HEK293 (cell line): ENCODE data around the gene ARHGAP45.

Experiments
- CTCF ChIP-seq: fragments of 450-650 bp; formaldehyde crosslinking; IDR thresholded peaks from 2 replicates; pipeline ENCODE4 v1.5.1; 2016; ENCODE audit warnings: missing biosample characterization, missing genetic modification characterization
- ZNF175 ChIP-seq: fragments of 450-650 bp; formaldehyde crosslinking; IDR thresholded peaks from 2 replicates; pipeline ENCODE4 v1.5.1; 2016; ENCODE audit warnings: missing biosample characterization, missing genetic modification characterization
- ZNF76 ChIP-seq: fragments of 450-650 bp; formaldehyde crosslinking; IDR thresholded peaks from 2 replicates; pipeline ENCODE4; 2016; ENCODE audit warnings: low read depth, missing biosample characterization, missing genetic modification characterization, borderline replicate concordance

- TF ChIP-seq ZNF76 (tag by site-specific recombination) (no peak), CTCF (tag by site-specific recombination) (no peak), ZNF175 (tag by site-specific recombination) (no peak)
These were observed 5.5 kb downstream of the ARHGAP45 start for GRCh38 chr19:1072371-1073015.
